HG02571 (cell line): ENCODE measurements around the gene EHMT1.
"Not testable (repeated sequence)": the region's sequence is repeated elsewhere in the genome, so short reads cannot be mapped to it uniquely, and the experiment has no call there.

ENCODE experiments used
- ATAC-seq: cut with Tn5 transposase; IDR thresholded peaks from one replicate; pipeline ENCODE4 v1.9.1; 2021; ENCODE audit warnings: mild to moderate bottlenecking, moderate library complexity; ENCODE audit not compliant: unreplicated experiment

EHMT1 gene

DNA sequence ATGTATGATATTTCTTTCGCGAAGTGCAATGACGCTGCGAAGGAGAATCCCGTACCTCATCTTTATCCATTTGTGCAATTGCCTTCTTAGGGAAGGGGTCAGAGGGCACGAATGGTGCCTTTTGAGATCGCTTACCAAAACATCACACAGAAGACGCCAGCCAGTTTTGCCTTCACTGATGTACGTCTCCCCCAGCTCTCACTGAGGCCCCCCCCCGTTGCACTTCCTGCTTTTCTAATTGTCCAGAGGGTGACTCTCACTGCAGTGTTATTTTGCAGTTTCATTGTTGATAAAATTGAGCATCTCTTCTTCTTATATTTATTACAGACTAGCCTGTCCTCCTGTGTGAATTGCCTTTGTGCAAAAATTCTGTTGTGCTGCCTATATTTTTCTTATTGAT, 219.8 kb downstream of the EHMT1 start:
- no peak for ATAC-seq

DNA sequence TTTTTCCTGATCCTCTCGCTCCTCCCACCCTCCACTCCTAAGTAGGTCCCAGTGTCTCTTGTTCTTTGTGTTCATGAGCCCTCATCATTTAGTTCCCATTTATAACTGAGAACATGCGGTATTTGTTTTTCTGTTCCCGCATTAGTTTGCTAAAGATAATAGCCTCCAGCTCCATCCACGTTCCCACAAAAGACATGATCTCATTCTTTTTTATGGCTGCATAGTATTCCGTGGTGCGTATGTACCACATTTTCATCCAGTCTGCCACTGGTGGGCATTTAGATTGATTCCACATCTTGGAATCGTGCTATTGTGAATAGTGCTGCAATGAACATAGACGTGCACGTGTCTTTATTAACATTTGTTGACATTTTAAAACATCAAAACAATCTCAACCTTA, 224.6 kb downstream of the EHMT1 start:
- no peak for ATAC-seq

DNA sequence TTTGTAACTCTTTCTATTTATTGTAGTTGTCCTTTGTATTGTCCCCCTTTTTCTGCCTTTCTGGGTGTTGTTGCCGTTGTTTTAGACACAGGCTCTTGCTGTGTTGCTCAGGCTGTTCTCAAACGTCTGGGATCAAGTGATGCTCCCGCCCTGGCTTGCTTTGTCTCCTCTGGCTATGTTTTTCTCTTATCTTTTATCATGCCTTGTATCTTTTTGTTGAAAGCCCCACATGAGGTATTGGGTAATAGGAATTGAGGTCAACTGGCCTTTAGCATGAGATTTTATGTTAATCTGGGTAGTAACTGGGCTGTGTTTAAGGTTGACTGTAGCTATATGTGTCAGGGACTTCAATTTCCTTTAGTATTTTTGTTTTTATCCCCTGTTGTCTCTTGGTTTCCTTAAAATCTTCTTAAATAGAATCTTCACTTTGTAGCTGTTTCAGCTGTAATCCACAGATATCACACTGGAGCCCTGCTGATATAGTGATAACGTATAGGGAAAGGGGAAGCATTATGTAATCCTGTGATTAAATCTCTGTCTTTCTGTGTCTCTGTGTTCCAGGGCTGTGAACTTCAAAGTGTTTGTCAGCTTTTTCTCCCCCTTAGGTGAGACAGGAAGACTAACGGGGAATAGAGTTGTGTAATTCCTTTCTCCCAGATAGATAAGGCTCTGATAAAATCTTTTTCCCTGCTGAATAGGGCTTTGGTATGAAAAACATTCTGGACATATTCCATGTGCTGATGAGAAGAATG, 232.9 kb downstream of the EHMT1 start:
- no peak for ATAC-seq

DNA sequence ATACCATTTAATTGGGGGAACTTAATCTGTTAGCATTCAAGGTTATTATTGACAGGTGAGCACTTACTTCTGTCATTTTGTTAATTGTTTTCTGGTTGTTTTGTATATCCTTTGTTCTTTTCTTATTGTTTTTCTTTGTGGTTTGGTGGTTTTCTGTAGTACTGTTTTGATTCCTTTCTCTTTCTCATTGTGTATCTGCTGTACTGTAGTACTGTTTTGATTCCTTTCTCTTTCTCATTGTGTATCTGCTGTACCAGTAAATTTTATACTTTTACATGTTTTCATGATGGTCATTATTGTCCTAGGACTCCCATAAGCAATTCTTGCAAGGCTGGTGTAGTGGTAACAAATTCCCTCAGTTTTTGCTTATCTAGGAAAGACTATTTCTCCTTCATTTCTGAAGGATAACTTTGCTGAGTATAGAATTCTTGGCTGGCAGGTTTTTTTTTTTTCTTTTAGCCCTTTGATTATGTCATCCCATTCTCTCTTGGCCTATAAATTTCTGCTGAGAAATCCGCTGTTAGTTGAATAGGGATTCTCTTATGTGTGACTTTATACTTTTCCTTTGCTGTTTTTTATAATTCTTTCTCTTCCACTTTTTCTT, 234.7 kb downstream of the EHMT1 start:
- ATAC-seq: no peak

DNA sequence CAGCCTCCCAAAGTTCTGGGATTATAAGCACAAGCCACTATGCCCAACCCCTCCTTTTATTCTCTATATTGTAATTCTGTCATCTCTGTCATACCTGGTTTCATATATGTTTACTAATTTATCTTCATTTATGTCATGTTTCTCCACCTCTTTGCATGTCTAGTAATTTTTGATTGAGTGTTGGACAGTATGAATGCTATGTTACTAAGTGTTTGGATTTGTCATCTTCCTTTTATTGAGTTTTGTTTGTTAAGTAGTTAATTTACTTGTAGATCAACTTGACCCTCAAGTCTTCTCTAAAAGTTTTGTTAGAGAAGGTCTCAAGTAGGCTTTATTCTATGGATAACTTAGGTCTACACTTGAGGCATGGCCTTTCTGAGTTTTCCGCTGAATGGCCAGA, 241.6 kb downstream of the EHMT1 start:
- ATAC-seq: no peak

DNA sequence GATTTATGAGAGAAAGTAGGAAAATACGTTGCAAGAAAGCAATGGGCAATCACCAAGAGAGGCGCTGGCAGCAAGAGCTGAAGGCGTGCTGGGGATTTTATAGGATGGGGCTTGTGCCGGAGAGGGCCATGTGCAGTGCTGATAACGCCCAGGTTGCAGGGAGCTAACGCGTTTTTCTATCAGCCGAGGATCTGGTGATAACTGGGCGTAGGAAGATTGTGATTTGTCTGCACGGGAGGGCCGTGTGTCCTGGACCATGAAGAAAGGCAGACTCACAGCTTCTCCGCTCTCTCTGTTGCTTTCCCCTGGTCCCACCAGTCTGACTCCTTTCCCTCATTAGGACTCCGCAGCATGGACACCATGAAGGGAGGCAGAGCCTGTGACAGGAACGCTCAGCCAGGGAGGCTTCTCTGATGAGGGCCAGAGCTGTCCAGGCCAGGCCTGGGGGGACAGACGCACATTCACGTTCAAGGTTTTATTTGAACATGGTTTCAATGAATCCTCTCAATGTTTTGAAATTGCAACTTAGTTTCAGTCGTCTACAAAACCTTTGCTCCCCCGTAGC, 246.9 kb downstream of the EHMT1 start:
- ATAC-seq: no peak

DNA sequence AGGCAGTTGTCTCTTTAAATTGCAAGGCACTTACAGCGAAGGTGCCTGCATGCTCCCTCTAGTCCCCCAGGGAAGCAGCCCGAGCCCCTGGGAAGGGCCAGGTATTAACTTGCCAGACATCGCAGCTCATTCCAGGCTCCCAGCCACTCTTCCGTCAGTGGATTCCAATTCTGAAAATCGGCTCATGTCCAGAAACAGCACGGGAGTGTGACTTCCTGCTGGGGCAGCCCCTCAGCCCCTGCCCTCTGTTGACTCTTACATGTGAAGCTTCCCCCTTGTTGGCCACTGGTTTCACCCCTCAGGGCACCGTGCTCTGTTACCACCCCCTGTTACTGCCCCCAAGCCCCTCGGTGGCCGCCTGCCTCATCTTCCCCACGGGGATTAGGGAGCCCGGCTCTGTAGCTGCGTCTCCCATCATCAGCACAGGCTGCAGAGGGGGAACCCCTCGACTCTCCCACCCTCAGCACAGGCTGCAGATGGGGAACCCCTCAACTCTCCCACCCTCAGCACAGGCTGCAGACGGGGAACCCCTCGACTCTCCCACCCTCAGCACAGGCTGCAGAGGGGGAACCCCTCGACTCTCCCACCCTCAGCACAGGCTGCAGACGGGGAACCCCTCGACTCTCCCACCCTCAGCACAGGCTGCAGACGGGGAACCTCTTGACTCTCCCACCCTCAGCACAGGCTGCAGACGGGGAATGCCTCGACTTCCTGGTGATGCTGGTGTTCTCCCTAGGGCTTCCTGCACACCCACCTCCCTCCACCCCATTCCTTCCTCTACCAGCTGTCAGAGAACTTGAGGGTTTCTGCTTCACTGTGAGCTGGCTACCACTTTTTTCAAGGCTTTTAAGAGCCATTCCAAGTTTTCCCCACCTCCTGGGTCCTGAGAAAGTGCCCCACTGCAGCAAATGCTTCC, 247.7 kb downstream of the EHMT1 start:
- ATAC-seq: no peak

DNA sequence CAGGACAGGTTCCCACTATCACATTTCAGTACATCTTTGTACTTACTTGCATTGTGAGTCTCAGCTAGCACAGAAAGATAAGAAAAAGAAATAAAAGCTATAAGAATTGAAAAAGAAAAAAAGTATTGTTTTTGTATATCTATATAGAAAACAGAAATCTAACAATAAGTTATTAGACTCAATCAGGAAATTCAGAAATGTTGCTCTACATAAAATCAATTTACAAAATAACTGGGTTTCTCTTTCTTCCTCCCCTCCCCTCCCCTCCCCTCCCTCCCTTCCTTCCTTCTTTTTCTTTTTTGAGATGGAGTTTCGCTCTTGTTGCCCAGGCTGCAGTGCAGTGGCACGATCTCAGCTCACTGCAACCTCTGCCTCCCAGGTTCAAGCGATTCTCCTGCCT, 251.6 kb downstream of the EHMT1 start:
- no peak for ATAC-seq

DNA sequence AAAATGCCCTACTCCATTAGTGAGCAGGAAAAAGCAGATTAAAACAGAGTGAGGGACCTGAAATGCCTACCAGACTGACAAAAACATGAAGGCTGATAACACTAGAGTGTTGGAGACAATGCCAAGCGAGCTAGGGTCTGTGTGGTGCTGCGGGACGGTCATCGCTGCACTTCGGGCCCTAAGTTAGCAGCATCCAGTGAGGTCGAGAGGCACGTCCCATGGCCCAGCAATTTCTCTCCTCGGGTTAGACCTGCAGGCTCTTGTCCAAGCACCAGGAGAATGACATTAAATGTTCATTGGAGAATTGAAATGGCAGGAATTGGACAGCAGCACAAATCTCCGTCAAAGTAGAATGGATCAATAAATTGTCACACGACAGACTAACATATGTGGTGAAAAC, 253.5 kb downstream of the EHMT1 start:
- ATAC-seq: no peak

DNA sequence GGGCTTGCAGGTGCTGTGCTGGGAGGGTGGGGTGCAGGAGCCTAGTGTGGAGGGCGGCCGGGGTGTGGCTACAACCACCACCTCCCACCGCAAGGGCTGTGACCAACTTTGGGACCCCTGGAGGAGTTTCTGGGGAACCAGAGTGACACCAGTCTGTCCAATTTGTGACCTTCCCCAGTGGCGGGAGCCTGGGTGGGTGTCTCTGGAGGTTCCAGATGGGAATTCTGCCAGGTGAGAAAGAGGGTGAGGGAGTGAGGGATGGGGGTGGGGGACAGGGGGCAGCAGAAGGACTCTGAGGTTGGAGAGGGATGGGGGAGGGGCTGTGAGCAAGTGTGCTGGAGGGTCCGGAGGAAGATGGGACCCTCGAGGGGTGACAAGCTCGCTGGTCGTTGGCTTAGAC, 254.6 kb downstream of the EHMT1 start:
- ATAC-seq: no peak

DNA sequence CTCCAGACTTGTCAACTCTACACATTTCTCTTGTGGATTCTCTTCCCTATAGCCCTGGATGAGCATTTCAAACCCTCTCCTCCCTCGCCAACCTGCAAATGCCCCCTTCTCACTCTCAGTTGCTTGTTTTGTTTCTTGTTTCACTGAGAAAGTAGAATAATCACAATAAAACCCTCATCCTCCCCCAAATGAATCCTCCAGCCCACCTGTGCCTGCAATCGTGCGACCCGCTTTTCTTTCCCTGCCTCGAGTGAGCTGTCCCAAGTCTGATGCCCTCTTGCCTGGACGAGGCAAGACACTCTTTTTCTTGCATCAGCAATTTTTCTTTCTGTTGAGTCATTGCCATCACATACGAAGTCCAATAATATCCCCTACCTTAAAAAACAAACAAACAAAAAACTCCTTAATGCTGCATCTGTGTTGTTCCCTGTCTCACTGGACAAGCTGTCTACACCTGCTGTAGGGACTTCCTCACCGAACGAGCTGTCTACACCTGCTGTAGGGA, 255.1 kb downstream of the EHMT1 start:
- no peak for ATAC-seq

DNA sequence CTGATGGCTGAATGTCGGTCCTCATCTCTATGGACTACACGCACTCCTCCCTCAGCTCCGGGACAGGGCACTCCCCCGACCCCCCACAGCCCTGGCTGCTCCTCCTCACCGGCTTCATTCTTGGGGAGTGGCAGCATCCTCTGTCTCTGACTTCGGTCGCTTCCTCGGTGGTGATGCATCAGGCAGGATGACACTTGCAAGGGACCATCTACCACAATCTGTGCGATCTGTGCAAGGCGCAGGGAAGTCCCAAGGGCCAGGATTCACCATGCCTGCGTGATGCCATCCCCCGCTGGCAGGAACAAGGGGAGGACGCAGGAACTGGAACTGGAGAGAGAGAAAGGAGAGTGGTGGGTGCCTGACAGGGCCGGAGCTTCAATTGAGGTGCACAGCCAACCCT, 256.5 kb downstream of the EHMT1 start:
- no peak for ATAC-seq

DNA sequence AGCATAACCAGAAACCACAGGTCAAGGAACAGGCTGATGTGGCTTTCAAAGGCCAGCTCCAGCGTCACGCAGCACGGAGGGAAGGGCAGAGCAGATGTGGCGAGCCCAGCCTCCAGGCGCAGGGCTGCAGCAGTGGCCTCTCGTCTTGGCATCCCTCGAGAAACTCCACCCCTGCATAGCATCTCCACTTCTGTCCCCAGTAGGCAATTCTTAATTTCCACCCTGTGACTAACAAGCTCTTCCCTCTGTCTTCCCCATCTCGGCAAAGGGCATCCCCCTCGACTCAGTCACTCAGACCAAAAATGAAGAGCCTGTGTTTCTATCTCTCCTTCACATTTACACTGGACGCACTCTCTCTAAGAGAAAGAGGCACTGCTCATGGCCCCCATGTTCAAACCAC, 257.0 kb downstream of the EHMT1 start:
- no peak for ATAC-seq

DNA sequence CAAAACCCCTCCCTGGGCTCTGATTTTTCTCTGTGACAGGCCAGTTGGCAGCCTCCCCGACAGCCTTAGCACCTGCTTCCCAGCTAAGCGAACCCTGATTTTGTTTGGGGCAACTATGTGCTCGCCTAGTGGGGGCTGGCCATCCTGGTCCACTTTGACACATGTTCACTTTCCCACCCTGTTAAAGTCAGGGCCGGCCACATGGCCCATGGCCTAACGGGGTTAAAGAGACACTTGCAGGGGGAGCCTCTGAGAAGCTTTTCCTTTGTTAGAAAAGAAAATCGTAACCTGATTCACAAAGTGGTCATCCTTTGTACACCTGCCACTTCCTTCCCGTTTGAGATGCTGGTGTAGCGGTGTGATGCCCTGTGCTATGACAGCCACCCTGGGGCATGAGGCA, 257.5 kb downstream of the EHMT1 start:
- no peak for ATAC-seq

DNA sequence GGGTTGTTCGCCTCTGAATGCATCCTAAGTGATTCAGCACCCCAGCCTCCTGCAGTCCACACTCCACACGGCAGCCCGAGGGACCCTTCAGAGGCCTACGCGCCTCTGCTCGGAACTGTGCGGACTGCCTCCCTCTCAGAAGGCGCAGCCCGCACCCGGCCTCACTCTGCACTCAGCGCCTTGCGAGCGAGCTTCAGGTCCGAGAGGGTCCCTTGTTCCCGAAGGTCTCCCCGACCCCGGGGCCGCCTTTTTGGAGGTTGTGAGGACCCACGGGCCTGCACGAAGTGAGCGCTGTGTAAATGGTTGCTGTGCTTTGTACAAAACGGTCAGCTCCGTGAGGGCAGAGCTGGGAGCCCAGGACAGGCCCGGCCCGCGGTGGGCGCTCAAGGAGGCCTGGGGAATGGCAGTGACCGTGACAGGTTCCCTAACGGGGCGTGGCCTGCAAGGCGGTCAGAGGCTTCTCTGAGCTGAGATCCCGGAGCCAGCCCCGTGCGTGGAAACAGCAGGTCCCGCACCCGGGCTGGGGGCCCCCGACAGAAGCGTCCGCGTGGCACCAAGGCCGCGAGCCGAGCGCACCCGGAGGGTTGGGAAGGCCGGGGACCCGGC, 258.1 kb downstream of the EHMT1 start:
- no peak for ATAC-seq

DNA sequence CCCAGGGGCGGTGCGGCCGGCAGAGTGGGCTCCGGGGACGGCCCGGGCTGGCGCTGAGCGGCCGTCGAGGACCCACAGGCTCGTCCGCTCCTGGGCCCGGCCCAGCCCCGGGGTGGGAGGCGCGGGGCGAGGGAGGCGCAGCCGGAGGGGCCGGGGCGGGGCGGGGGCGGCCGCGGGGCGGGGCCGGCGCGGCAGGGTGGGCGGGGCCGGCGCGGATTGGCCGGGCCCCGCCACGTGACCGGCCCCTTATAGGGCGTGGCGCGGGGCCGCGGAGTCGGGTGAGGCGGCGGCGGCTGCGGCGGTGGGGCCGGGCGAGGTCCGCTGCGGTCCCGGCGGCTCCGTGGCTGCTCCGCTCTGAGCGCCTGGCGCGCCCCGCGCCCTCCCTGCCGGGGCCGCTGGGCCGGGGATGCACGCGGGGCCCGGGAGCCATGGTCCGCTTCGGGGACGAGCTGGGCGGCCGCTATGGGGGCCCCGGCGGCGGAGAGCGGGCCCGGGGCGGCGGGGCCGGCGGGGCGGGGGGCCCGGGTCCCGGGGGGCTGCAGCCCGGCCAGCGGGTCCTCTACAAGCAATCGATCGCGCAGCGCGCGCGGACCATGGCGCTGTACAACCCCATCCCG, 258.8 kb downstream of the EHMT1 start, which contains the start of gene CACNA1B:
CACNA1B (plus strand) TSS at position 277 of the 617 bp plus-strand sequence; CDS start at position 429, 152 bp downstream.
- ATAC-seq: not testable (repeated sequence)

DNA sequence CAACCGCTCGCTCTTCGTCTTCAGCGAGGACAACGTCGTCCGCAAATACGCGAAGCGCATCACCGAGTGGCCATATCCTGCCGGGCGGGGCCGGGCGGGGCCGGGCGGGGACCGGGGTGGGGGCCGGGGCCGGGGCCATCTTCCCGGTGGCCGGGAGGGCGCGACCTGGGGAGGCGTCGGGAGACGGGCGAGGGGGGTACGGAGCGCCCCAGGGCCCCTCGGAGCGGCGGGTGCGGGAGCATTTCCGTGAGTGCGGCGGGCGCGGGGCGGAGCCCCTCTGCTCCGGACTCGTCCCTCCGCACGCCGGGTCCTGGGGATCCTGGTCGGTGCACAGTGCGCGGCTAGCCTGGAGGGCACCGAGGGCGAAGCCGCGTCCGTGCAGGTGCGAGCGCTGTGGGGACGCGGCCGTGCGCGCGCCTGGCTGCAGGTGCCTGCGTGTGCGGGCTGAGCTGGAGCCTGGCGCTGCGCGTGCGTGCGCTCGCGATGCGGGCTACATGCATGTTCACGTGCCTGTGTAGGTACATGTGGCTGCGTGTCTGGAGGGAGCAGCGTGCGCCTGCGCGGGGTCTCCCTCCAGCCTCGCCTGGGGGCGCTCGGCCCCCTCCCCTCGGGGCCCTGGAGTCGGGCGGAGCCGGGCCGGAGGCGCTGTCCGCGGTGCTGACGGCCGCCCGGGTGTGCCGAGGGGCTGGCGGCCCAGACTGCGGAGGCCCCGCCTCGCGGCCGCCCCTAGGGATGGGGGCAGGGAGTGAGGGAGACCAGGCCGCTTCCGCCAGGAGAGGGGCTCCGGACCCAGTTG, 259.5 kb downstream of the EHMT1 start:
- no peak for ATAC-seq

DNA sequence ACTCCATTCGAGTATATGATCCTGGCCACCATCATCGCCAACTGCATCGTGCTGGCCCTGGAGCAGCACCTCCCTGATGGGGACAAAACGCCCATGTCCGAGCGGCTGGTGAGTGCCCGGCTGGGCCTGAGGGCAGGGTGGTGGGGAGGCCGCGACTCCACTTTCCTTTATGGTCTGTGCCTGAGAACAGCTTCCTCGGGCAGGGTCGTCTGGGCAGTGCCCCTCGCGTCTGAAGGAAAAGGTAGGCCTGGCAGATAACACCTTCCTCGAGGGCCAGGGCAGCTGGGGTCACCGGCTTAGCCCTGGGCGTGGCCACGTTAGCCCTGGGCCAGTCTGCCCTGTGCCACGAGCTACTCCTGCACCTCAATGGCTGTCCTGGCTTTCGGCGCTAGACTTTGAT, 260.2 kb downstream of the EHMT1 start:
- no peak for ATAC-seq

DNA sequence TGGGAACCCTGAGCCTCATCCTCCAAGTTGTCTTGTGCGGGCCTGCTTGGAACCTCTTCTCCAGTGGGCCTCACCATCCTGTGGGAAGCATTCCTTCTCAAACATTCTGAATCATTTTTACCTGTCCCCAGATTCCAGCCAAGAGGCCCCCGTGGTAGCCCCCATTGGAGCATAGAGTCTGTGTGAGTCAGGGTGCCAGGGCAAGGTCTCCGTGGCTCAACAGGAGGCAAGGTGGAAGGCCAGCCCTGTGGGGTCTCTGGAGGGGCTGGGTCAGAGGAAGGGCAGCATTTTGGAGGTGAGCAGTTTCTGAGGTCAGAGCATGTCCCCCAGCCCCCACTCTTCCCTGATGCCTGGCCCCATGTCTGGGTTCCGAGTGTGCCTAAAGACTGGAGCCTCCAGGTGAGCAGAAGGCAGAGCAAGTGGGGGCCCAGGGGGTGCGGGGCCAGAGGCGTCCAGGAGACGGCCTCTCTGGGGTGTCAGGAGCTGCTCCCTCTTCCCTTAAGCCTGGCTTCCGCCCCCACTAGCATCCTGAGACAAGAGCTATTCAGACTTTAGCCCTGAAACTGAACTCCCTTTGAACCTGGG, 260.9 kb downstream of the EHMT1 start:
- no peak for ATAC-seq
